ENCODE data around the gene JPH4.

Gene JPH4

DNA sequence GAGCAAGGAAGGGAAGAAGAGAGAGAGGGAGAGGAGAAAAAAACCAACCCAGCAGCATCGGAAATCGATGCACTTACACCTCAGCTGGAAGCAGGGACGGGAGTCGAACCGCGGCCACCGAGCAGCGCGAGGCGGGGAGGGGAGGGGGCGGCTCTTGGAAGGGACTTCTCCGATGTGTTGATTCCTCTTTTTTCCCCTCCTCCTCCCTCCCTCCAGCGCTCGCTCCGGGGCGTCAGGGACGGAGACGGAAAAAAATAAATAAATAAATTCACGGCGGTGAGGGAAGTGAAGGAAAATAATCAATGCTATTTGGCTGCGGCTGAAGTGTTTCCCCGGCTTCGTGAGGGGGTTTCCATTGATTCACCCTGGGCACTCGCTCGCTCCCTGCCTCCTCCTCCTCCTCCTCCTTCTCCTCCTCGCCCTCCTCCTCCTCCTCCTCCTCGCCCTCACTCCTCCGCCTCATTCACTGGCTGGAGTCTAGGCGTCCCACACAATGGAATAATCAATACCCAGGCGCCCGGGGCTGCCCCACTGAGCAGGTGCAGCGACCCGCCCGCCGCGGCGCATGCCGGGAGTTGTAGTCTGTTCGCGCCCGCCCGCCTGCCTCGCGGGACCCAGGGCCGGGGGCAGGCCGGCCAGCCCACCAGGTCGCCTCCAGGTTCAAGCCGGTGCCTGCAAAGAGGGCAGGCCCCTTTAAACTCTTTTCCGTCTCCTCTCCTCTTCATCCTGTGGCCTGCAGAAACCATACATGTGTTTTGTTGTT is 27.1 kb downstream of the JPH4 start, which contains the start of gene ZFHX2:
ZFHX2 (minus strand) TSS at position 500 of the 763 bp plus-strand sequence. CDS start 16,440 bp downstream, outside the sequence.
- ChIA-PET CTCF (no interaction called here), POLR2A (ENCODE audit: low non-redundant PET) (interaction anchor here (0.6 kb wide), 1 partner anchor 590 kb away, joined by 7 read pairs; the partner anchor contains the start of gene EMC9)
- TF ChIP-seq, protein P1, sequence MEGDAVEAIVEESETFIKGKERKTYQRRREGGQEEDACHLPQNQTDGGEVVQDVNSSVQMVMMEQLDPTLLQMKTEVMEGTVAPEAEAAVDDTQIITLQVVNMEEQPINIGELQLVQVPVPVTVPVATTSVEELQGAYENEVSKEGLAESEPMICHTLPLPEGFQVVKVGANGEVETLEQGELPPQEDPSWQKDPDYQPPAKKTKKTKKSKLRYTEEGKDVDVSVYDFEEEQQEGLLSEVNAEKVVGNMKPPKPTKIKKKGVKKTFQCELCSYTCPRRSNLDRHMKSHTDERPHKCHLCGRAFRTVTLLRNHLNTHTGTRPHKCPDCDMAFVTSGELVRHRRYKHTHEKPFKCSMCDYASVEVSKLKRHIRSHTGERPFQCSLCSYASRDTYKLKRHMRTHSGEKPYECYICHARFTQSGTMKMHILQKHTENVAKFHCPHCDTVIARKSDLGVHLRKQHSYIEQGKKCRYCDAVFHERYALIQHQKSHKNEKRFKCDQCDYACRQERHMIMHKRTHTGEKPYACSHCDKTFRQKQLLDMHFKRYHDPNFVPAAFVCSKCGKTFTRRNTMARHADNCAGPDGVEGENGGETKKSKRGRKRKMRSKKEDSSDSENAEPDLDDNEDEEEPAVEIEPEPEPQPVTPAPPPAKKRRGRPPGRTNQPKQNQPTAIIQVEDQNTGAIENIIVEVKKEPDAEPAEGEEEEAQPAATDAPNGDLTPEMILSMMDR (conservative IDR thresholded peaks at IDR 0.05; ENCODE audit: low read depth) = no peak
- peak; percentile 59 for DNase-seq (ENCODE audit: low spot score)
- peak within 1 kb of the TSS; percentile 45 for H3K27ac ChIP-seq

DNA sequence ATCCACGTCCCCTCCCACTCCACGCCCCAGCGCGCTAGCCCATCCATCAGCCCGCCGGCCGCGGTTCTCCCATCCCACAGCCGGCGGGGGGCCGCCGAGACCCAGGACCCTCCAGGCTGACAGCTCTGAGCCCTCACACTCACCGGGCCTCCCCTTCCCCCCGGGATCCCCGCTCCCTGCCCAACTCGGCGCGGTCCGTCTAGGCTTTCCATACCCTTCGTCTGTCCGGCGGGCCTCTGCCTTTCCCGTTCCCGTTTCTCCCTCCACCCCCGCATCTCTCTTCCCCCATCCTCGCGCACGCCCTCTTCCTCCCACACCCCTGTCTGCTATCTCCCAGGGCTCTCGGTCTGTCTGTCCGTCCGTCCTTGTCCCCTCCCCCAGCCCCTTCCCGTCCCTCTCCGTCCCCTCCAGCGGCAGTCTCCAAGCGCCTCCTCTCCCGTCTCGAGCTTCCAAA is 27.8 kb downstream of the JPH4 start:
- POLR2A ChIA-PET (ENCODE audit: low non-redundant PET) = no interaction called here
- TF ChIP-seq, protein P1 (conservative IDR thresholded peaks at IDR 0.05; ENCODE audit: low read depth) = no peak
- CTCF ChIA-PET = interaction anchor here (2.0 kb wide), 1 partner anchor 9 kb away, joined by 7 read pairs; no protein-coding TSS in a partner anchor
- DNase-seq (ENCODE audit: low spot score) = peak; percentile 6
- H3K27ac ChIP-seq = peak overlapping the region; percentile 45; the same call in 1 of the 2 replicates

- DNase-seq (ENCODE audit: low spot score) = no peak
- POLR2A ChIA-PET (ENCODE audit: low non-redundant PET) = no interaction called here
- H3K27ac ChIP-seq = no peak overlapping the region
- CTCF ChIA-PET = interaction anchor here (2.0 kb wide), 1 partner anchor 9 kb away, joined by 7 read pairs; no protein-coding TSS in a partner anchor
- TF ChIP-seq, protein P1 (conservative IDR thresholded peaks at IDR 0.05; ENCODE audit: low read depth) = no peak
Measured at GRCh38 chr14:23550131-23550811, 28.3 kb downstream of the JPH4 start.

- TF ChIP-seq, protein P1 (conservative IDR thresholded peaks at IDR 0.05; ENCODE audit: low read depth) = no peak
- POLR2A ChIA-PET (ENCODE audit: low non-redundant PET) = no interaction called here
- DNase-seq (ENCODE audit: low spot score) = no peak
- H3K27ac ChIP-seq = no peak overlapping the region
- CTCF ChIA-PET = interaction anchor here (1.2 to 2.0 kb wide), 2 partner anchors 10 to 11 kb away, joined by 4 to 7 read pairs (median 5); no protein-coding TSS in a partner anchor
Measured at GRCh38 chr14:23548351-23549318, 30.0 kb downstream of the JPH4 start.

- ChIA-PET POLR2A (ENCODE audit: low non-redundant PET) (no interaction called here), CTCF (interaction anchor here (1.2 kb wide), 1 partner anchor 12 kb away, joined by 4 read pairs; no protein-coding TSS in a partner anchor)
- no peak for DNase-seq (ENCODE audit: low spot score)
- TF ChIP-seq, protein P1 (conservative IDR thresholded peaks at IDR 0.05; ENCODE audit: low read depth) = no peak
- no peak overlapping the region for H3K27ac ChIP-seq
Measured at GRCh38 chr14:23547924-23548323, 30.7 kb downstream of the JPH4 start.

All from RWPE1 (cell line).